Epidermal melanocyte (primary cell): ENCODE data around the gene ENPP1.

Source experiments
- DNase-seq: peaks from one replicate; pipeline ENCODE4 v3.0.0; 2011; ENCODE audit warnings: low spot score; ENCODE audit not compliant: insufficient read length

Gene ENPP1

GRCh38 chr6:131807644-131808459 lies at the start of gene ENPP1:
Gene ENPP1 (plus strand): TSS chr6:131808020. CDS start chr6:131808036, 16 bp downstream.
- peak; percentile 57 for DNase-seq

GRCh38 chr6:131758920-131759319 lies 48.9 kb upstream of the ENPP1 start:
- no peak for DNase-seq

- DNase-seq: no peak
Measured at GRCh38 chr6:131761060-131761761, 46.6 kb upstream of the ENPP1 start.

- DNase-seq: no peak
Measured at GRCh38 chr6:131761762-131762067, 46.1 kb upstream of the ENPP1 start.

- DNase-seq: no peak
Measured at GRCh38 chr6:131762984-131763383, 44.8 kb upstream of the ENPP1 start.

- DNase-seq: no peak
Measured at GRCh38 chr6:131763749-131764148, 44.1 kb upstream of the ENPP1 start.

- DNase-seq: no peak
Measured at GRCh38 chr6:131764350-131764749, 43.5 kb upstream of the ENPP1 start.

- peak; percentile 65 for DNase-seq
Measured at GRCh38 chr6:131765081-131765803, 42.6 kb upstream of the ENPP1 start.

- DNase-seq: no peak
Measured at GRCh38 chr6:131765804-131766135, 42.0 kb upstream of the ENPP1 start.

GRCh38 chr6:131766631-131767030 lies 41.2 kb upstream of the ENPP1 start:
- DNase-seq: peak; percentile 53

GRCh38 chr6:131768964-131769363 lies 38.9 kb upstream of the ENPP1 start:
- no peak for DNase-seq

GRCh38 chr6:131769385-131770141 lies 38.3 kb upstream of the ENPP1 start:
- DNase-seq: no peak

GRCh38 chr6:131770776-131771175 lies 37.0 kb upstream of the ENPP1 start:
- DNase-seq: no peak

GRCh38 chr6:131773284-131773950 lies 34.4 kb upstream of the ENPP1 start:
- no peak for DNase-seq

- DNase-seq: no peak
Measured at GRCh38 chr6:131775886-131776285, 31.9 kb upstream of the ENPP1 start.

GRCh38 chr6:131776985-131777384 lies 30.8 kb upstream of the ENPP1 start:
- no peak for DNase-seq

- DNase-seq: no peak
Measured at GRCh38 chr6:131778169-131778568, 29.7 kb upstream of the ENPP1 start.

GRCh38 chr6:131779304-131779703 lies 28.5 kb upstream of the ENPP1 start:
- DNase-seq: no peak

- no peak for DNase-seq
Measured at GRCh38 chr6:131780600-131780999, 27.2 kb upstream of the ENPP1 start.

GRCh38 chr6:131781687-131782086 lies 26.1 kb upstream of the ENPP1 start:
- DNase-seq: no peak

GRCh38 chr6:131782764-131783163 lies 25.1 kb upstream of the ENPP1 start:
- no peak for DNase-seq
